Upper lobe of left lung (tissue), 6 donors: ENCODE results near the gene CEP70. TPM values are rescaled to one million over a fixed set of nuclear protein-coding genes. Genes with fewer than 3 reads are reported as not detected.
"Not testable (repeated sequence)": the region's sequence is repeated elsewhere in the genome, so short reads cannot be mapped to it uniquely, and the experiment has no call there.

Source experiments
- ATAC-seq, 2 donors: fragments of 200-7000 bp; cut with Tn5 transposase; one replicate each; pipeline ENCODE4 v1.9.1; 2022; ENCODE audit warnings: mild to moderate bottlenecking in 2 of 2, moderate library complexity in 2 of 2; ENCODE audit not compliant: low FRiP score in 2 of 2
- DNase-seq, 2 donors: peaks; one replicate each; pipeline ENCODE4 v3.0.0-alpha.2; 2019 to 2020
- H3K27ac ChIP-seq, 4 donors: fragments of 200-600 bp; sonication (generic); one replicate each; pipeline ENCODE4 v1.5.1; 2016 to 2019
- H3K27me3 ChIP-seq, 4 donors: fragments of 200-600 bp; sonication (generic); one replicate each; pipeline ENCODE4 v1.5.1; 2017 to 2019
- H3K36me3 ChIP-seq, 4 donors: fragments of 200-600 bp; sonication (generic); one replicate each; pipeline ENCODE4 v1.5.1; 2016 to 2019
- H3K4me1 ChIP-seq, 4 donors: fragments of 200-600 bp; sonication (generic); one replicate each; pipeline ENCODE4 v1.5.1; 2018 to 2019
- H3K4me3 ChIP-seq, 4 donors: fragments of 200-600 bp; sonication (generic); one replicate each; pipeline ENCODE4 v1.5.1; 2017 to 2019; ENCODE audit warnings: mild to moderate bottlenecking in 2 of 4, moderate library complexity in 1 of 4
- H3K9me3 ChIP-seq, 4 donors: fragments of 200-600 bp; sonication (generic); one replicate each; pipeline ENCODE4 v1.5.1; 2018 to 2019
- CTCF ChIP-seq, 6 experiments: fragments of 450-650 bp in 4 of 6; fragments of 200-600 bp in 2 of 6; sonication (generic) in 2 of 6; IDR thresholded peaks; one replicate each; pipeline ENCODE4 v1.5.1; 2016 to 2019; ENCODE audit warnings: antibody characterized with exemption in 6 of 6
- EP300 ChIP-seq, 4 donors: sonication (generic); formaldehyde crosslinking; IDR thresholded peaks; one replicate each; pipeline ENCODE4 v1.5.1; 2017; ENCODE audit warnings: antibody characterized with exemption in 4 of 4, control low read depth in 2 of 4
- POLR2A ChIP-seq, 4 donors: fragments of 450-650 bp; IDR thresholded peaks; one replicate each; pipeline ENCODE4 v1.5.1; 2016 to 2017; ENCODE audit warnings: antibody characterized with exemption in 4 of 4, mild to moderate bottlenecking in 2 of 4
- POLR2AphosphoS5 ChIP-seq, 2 donors: sonication (generic); formaldehyde crosslinking; IDR thresholded peaks; one replicate each; pipeline ENCODE4 v1.5.1; 2017; ENCODE audit warnings: antibody characterized with exemption in 2 of 2
- WGBS, 2 donors: methylation state at CpG; one replicate each; pipeline ENCODE4 v1.1.5; 2017 to 2018; 5-methylcytosine and 5-hydroxymethylcytosine counted together
- total RNA-seq, 6 donors: library from RNA; depleted of rRNA in 4 of 6; stranded (reverse); fragments of >200 nt in 4 of 6; gene quantifications; one replicate each; pipeline versions ENCODE4 v1.1.0 to v1.2.1, GENCODE V29; 2016 to 2021
- donor health status: DM: no; HTN: no; CAD: no; lungs with moderate emphysema.
- donor health status: DM: no; HTN: yes; CAD: no; lungs with severe emphysema.

CEP70 gene
- total RNA-seq, 6 donors from 2014 or later, result 27.6 to 121 (median 50.9) TPM

- TF ChIP-seq EP300 (IDR thresholded peaks at IDR 0.05) (no peak), POLR2A (IDR thresholded peaks at IDR 0.05) (no peak), CTCF (IDR thresholded peaks at IDR 0.05) (no peak), POLR2AphosphoS5 (IDR thresholded peaks at IDR 0.05) (no peak)
- H3K27me3 ChIP-seq, result no peaks in the 10 kb centered on the region
- H3K4me3 ChIP-seq, result no peak overlapping the region
- no peak for DNase-seq
- H3K36me3 ChIP-seq, result peaks cover 0 to 10% (median 1%) of the 10 kb centered on the region in 4 donors
- no peaks in the 10 kb centered on the region for H3K9me3 ChIP-seq
- H3K27ac ChIP-seq, result no peak overlapping the region
- no peak for ATAC-seq
- H3K4me1 ChIP-seq, result peaks cover 0 to 6% (median 2%) of the 10 kb centered on the region in 4 donors
Observed at GRCh38 chr3:138494607-138494929, 99.5 kb downstream of the CEP70 start.

- Histone ChIP-seq H3K27ac (peak overlapping the region in 1 of 4 donors; percentile 7), H3K4me1 (peaks cover 0 to 6% (median 2%) of the 10 kb centered on the region in 4 donors), H3K36me3 (peaks cover 0 to 5% (median 0%) of the 10 kb centered on the region in 4 donors), H3K27me3 (no peaks in the 10 kb centered on the region), H3K9me3 (no peaks in the 10 kb centered on the region), H3K4me3 (no peak overlapping the region)
- peak; percentile 45 to 78 for ATAC-seq
- WGBS, 2 donors, result 77 to 79% methylated on average over 3 of the region's 3 CpGs
- TF ChIP-seq POLR2AphosphoS5 (IDR thresholded peaks at IDR 0.05) (peak in 1 of 2 donors; percentile 7), EP300 (IDR thresholded peaks at IDR 0.05) (peak in 1 of 4 donors; percentile 78), CTCF (IDR thresholded peaks at IDR 0.05) (no peak), POLR2A (IDR thresholded peaks at IDR 0.05) (no peak)
- DNase-seq, result no peak
Observed at GRCh38 chr3:138493804-138494606, 100.1 kb downstream of the CEP70 start.

GRCh38 chr3:138492980-138493675, 100.9 kb downstream of the CEP70 start:
- H3K4me3 ChIP-seq, result no peak overlapping the region
- peaks cover 0 to 3% (median 0%) of the 10 kb centered on the region in 4 donors for H3K9me3 ChIP-seq
- H3K27ac ChIP-seq, result no peak overlapping the region
- TF ChIP-seq POLR2AphosphoS5 (IDR thresholded peaks at IDR 0.05) (no peak), POLR2A (IDR thresholded peaks at IDR 0.05) (no peak), CTCF (IDR thresholded peaks at IDR 0.05) (no peak), EP300 (IDR thresholded peaks at IDR 0.05) (no peak)
- peaks cover 0 to 6% (median 2%) of the 10 kb centered on the region in 4 donors for H3K4me1 ChIP-seq
- ATAC-seq (no peak), DNase-seq (no peak)
- WGBS, 2 donors, result 97 to 100% methylated on average over 4 of the region's 4 CpGs
- H3K27me3 ChIP-seq, result no peaks in the 10 kb centered on the region
- H3K36me3 ChIP-seq, result no peaks in the 10 kb centered on the region

- ATAC-seq, result no peak
- WGBS, 2 donors, result 94 to 100% methylated on average over 1 of the region's 1 CpG
- H3K4me3 ChIP-seq, result no peak overlapping the region
Observed at GRCh38 chr3:138491971-138492370, 102.1 kb downstream of the CEP70 start.

GRCh38 chr3:138486580-138486979, 107.5 kb downstream of the CEP70 start:
- 92 to 95% methylated on average over 6 of the region's 6 CpGs for WGBS, 2 donors
- ATAC-seq, DNase-seq: not testable (repeated sequence)

More at GRCh38 chr3:138491971-138492370, 102.1 kb downstream of the CEP70 start:
- TF ChIP-seq POLR2AphosphoS5 (IDR thresholded peaks at IDR 0.05) (no peak), POLR2A (IDR thresholded peaks at IDR 0.05) (no peak), EP300 (IDR thresholded peaks at IDR 0.05) (no peak), CTCF (IDR thresholded peaks at IDR 0.05) (no peak)
- no peak for DNase-seq
- peaks cover 0 to 6% (median 2%) of the 10 kb centered on the region in 4 donors for H3K4me1 ChIP-seq
- no peak overlapping the region for H3K27ac ChIP-seq
- no peaks in the 10 kb centered on the region for H3K36me3 ChIP-seq
- H3K9me3 ChIP-seq, result peaks cover 6 to 15% (median 9%) of the 10 kb centered on the region in 4 donors
- H3K27me3 ChIP-seq, result no peaks in the 10 kb centered on the region

GRCh38 chr3:138484672-138485071, 109.4 kb downstream of the CEP70 start:
- not testable (repeated sequence) for H3K4me3 ChIP-seq, ATAC-seq, H3K4me1 ChIP-seq, H3K27ac ChIP-seq, H3K36me3 ChIP-seq, H3K27me3 ChIP-seq
- WGBS, 2 donors, result 95 to 97% methylated on average over 9 to 11 of the region's 17 CpGs
- peak in 1 of 2 donors; percentile 72 for DNase-seq
- H3K9me3 ChIP-seq, result peaks cover 18 to 29% (median 22%) of the 10 kb centered on the region in 4 donors

More at GRCh38 chr3:138486580-138486979, 107.5 kb downstream of the CEP70 start:
- H3K9me3 ChIP-seq, result peaks cover 18 to 29% (median 22%) of the 10 kb centered on the region in 4 donors
- not testable (repeated sequence) for H3K36me3 ChIP-seq, H3K27ac ChIP-seq, H3K4me1 ChIP-seq, H3K4me3 ChIP-seq, H3K27me3 ChIP-seq
